ENCODE data around the gene GALNT1.

Gene GALNT1

DNA sequence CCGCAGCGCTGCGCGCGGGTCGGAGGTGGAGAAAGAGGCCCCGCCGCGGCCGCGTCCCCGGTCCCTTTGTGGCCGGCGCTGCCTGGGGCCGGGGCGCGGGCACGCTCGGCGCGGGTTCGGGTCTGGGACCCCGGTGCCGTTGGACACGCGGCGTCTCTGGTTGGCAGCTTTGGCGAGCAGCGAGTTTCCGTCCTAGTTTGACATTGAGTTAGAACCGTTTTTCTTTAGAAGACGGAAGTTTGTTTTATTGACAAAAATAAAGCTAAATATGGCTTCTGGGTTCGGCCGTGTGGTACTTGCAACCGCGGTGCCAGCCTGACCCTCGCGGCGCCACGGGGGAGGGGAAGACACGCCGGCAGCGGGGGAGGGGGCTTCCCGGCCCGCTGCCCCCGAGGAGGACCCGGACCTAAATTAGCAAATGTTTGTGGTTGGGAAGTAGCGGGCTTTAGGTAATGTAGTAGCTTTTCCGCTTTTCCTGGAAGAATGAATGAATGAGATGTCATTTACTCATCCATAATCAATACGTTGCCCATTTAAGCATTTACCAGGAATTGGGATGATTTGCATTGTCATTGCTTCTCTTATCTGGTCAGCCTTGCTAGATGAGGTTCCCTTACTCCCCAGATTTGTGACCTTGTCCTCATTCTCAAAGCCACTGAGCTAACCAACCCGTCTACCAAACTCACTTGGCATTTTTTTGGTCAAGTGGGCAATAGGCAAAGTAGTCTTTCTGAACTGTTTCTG is 530 bp downstream of the GALNT1 start:
- TF ChIP-seq Cebpa-rat (IDR thresholded peaks at IDR 0.05): no peak
- Histone ChIP-seq H3K4me3 (peak overlapping the region; percentile 82), H3K36me3 (peaks cover 12% of the 10 kb centered on the region), H3K27me3 (no peaks in the 10 kb centered on the region), H4K20me1 (peaks cover 51% of the 10 kb centered on the region), H3K4me2 (peak overlapping the region; percentile 86), H3K4me1 (peaks cover 25% of the 10 kb centered on the region), H3K9ac (peak overlapping the region; percentile 97), H3K27ac (peak overlapping the region; percentile 94), H3K9me3 (peaks cover 31% of the 10 kb centered on the region)

DNA sequence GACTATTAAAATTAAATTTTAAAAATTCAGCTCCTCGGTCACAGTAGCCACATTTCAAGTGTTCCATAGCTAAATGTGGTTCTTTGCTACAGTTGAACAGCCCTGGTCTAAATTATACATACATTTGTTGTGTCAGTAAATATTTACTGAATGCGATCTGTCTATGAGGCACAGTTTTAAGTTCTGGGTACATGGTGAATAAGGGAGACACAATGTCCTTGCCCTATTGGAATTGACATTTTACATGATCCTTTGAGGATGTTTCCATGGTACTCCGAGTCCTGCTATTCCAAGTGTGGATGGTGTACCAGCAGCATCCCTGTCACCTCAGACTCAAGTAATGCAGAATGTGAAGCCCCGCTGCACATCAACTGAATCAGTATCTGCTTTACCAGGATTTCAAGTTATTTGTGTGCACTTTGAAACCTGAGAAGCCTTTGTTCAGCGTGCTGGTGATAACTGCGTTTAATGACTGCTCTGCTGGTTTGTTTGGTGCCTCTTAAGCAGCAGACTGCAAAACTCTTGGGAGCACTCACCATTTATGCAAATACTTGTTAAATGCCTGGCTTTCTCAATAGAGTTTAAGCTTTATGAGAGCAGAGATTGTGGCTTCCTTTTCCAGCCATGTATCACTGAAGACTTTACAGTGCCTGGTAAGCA is 1.5 kb downstream of the GALNT1 start:
- Histone ChIP-seq H3K36me3 (peaks cover 14% of the 10 kb centered on the region), H3K9ac (peak overlapping the region; percentile 97), H3K9me3 (peaks cover 35% of the 10 kb centered on the region), H3K27ac (no peak overlapping the region), H3K4me3 (peak overlapping the region; percentile 82), H3K4me1 (peaks cover 25% of the 10 kb centered on the region), H3K4me2 (peak overlapping the region; percentile 86), H4K20me1 (peaks cover 61% of the 10 kb centered on the region), H3K27me3 (no peaks in the 10 kb centered on the region)
- no peak for TF ChIP-seq Cebpa-rat (IDR thresholded peaks at IDR 0.05)

DNA sequence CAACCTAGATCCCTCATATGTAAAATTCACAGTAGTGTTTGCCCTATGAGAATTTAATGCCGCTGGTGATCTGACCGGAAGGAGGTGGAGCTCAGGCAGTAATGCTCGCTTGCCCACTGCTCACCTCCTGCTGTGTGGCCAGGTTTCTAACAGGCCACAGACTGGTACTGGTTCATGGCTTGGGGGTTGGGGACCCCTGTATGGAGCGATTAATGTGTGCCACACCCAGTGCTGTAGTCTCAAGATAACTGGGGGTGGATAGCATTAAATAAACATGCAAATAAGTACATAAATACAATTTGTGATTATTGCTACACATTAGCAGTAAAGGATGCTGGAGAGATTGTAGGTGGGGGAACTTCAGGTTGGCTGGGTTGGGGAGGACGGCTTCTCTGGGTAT is 3.2 kb downstream of the GALNT1 start:
- no peak for TF ChIP-seq Cebpa-rat (IDR thresholded peaks at IDR 0.05)
- H3K4me1 ChIP-seq: peaks cover 23% of the 10 kb centered on the region
- H3K4me2 ChIP-seq: no peak overlapping the region
- peaks cover 23% of the 10 kb centered on the region for H3K36me3 ChIP-seq
- no peak overlapping the region for H3K4me3 ChIP-seq
- peaks cover 73% of the 10 kb centered on the region for H4K20me1 ChIP-seq
- peaks cover 51% of the 10 kb centered on the region for H3K9me3 ChIP-seq
- H3K9ac ChIP-seq: no peak overlapping the region
- H3K27ac ChIP-seq: no peak overlapping the region
- H3K27me3 ChIP-seq: no peaks in the 10 kb centered on the region

DNA sequence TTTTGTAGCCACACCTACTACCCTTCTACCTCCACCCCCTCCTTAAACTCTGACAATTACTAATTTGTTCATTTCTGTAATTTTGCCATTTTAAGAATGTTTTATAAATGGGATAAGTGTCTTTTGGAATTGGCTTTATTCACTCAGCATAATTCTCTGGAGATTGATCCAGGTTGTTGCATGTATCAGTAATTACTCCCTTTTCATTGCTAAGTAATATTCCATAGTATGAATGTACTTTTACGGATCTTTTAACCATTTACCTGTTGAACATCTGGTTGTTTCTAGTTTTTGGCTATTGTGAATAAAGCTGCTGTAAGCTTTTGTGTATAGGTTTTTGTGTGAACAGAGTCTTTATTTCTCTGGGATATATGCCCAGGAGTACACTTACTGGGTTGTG is 4.1 kb downstream of the GALNT1 start:
- no peaks in the 10 kb centered on the region for H3K27me3 ChIP-seq
- no peak overlapping the region for H3K9ac ChIP-seq
- peaks cover 81% of the 10 kb centered on the region for H4K20me1 ChIP-seq
- H3K4me2 ChIP-seq: no peak overlapping the region
- no peak for TF ChIP-seq Cebpa-rat (IDR thresholded peaks at IDR 0.05)
- no peak overlapping the region for H3K4me3 ChIP-seq
- peaks cover 23% of the 10 kb centered on the region for H3K36me3 ChIP-seq
- H3K9me3 ChIP-seq: peaks cover 54% of the 10 kb centered on the region
- H3K4me1 ChIP-seq: peaks cover 18% of the 10 kb centered on the region
- H3K27ac ChIP-seq: no peak overlapping the region

DNA sequence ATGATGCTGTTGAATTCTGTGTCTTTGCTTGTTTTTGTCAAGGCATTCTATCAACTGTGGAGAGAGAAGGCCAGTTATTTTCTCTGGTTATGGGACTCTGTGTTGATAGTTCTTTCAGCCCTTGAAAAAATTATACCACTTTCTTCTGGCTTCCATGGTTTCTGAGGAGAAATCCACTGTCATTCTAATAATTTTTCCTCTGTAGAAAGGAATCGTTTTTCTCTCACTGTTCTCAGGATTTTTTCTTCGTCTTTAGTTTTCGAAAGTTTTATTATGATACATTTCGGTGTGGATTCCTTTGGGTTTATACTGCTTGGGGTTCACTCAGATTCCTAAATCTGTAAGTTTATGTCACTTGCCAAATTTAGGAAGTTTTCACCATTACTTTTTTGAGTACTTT is 6.6 kb downstream of the GALNT1 start:
- H3K9ac ChIP-seq: no peak overlapping the region
- no peak overlapping the region for H3K4me2 ChIP-seq
- H3K27ac ChIP-seq: no peak overlapping the region
- H3K36me3 ChIP-seq: peaks cover 23% of the 10 kb centered on the region
- TF ChIP-seq Cebpa-rat (IDR thresholded peaks at IDR 0.05): no peak
- H4K20me1 ChIP-seq: peaks cover 94% of the 10 kb centered on the region
- H3K9me3 ChIP-seq: peaks cover 54% of the 10 kb centered on the region
- H3K4me3 ChIP-seq: no peak overlapping the region; the same call in 1 of the 2 replicates
- H3K4me1 ChIP-seq: peaks cover 20% of the 10 kb centered on the region
- H3K27me3 ChIP-seq: no peaks in the 10 kb centered on the region

DNA sequence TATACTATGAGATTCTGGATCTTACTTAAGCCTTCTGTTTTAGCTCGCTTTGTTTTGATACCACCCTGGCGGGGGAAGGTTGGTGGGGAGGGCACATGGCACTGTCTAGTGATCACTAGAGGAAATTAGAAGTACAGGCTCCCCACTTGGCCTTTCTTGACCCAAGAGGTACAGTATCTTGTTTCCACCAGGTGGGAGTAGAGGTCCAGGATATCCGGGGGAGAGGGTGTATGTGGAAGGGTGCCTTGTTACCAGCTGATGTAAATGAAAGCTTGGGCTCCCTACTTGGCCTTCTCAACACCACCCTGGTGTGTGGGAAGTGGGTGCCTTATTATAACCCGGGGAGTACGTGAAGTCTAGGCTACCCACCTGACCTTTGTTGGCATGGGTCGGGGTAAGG is 7.5 kb downstream of the GALNT1 start:
- Histone ChIP-seq H3K27me3 (no peaks in the 10 kb centered on the region), H3K4me1 (peaks cover 15% of the 10 kb centered on the region), H3K27ac (no peak overlapping the region), H4K20me1 (peaks cover 94% of the 10 kb centered on the region), H3K9me3 (peaks cover 53% of the 10 kb centered on the region), H3K36me3 (peaks cover 23% of the 10 kb centered on the region), H3K9ac (no peak overlapping the region), H3K4me3 (no peak overlapping the region), H3K4me2 (no peak overlapping the region)
- TF ChIP-seq Cebpa-rat (IDR thresholded peaks at IDR 0.05): no peak

DNA sequence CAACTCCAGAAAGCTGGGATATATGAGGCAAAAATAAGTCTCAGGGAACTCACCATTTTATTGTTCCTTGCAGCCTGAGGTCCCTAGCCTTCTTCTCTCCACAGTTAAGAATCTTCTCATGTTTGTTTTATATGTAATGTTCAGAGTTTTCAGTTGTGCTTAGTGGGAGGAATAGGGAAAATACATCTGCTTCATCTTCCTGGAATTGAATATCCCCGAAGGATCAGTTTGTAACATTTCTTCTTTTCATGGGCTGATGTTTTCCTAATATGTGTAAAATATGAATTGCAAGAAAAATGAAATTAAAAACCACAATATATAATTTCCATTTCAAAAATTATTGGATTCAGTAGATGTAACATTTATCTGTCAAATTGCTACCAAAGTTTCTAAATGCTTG is 8.0 kb downstream of the GALNT1 start:
- Histone ChIP-seq H3K9me3 (peaks cover 47% of the 10 kb centered on the region), H3K9ac (no peak overlapping the region), H3K36me3 (peaks cover 19% of the 10 kb centered on the region), H4K20me1 (peaks cover 94% of the 10 kb centered on the region), H3K4me3 (no peak overlapping the region), H3K27me3 (no peaks in the 10 kb centered on the region), H3K4me2 (no peak overlapping the region), H3K4me1 (peaks cover 15% of the 10 kb centered on the region), H3K27ac (no peak overlapping the region)
- no peak for TF ChIP-seq Cebpa-rat (IDR thresholded peaks at IDR 0.05)

DNA sequence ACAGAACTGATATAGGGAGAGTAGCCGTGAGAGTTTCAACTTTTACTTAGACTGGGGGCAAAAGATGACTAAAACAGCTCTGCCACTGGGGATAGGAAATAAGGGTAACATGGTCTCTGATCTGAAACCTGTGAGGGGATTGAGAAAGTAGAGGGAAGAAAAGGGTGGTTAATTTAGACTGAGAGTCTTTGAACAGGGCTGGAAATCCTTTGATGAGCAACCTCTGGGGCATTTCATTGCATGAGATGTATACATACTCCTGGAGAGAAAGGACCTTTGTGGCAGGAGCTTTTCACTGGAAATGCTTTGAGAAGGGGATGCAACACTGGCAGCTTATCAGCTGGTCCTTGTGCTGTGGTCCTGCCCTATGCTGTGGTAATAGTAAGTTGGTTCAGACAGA is 9.4 kb downstream of the GALNT1 start:
- Histone ChIP-seq H3K4me3 (no peak overlapping the region), H3K9ac (no peak overlapping the region)

DNA sequence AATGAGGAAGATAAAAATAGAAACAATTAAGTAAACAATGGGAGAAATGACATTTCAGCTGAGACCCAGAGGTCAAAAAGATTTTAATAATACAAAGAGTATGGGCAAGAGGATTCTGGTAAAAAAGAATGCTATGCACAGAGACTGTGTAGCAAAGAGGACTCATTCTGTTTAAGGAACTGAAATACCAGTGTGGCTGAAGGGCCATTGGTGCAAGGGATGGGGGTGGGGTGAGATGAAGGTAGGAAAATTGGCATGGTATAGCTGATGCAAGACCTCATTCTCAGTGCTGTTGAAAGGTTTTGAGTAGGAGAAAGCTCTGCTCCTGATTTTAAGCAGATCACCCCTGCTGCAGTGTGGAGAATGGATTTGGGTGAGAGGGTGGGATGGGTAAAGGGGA is 10.8 kb downstream of the GALNT1 start:
- TF ChIP-seq Cebpa-rat (IDR thresholded peaks at IDR 0.05): no peak

More for the DNA sequence above, 9.4 kb downstream of the GALNT1 start:
- H3K4me2 ChIP-seq: no peak overlapping the region
- H4K20me1 ChIP-seq: peaks cover 94% of the 10 kb centered on the region
- H3K27me3 ChIP-seq: no peaks in the 10 kb centered on the region
- H3K36me3 ChIP-seq: peaks cover 11% of the 10 kb centered on the region; the same call in 1 of the 2 replicates
- no peak overlapping the region for H3K27ac ChIP-seq
- TF ChIP-seq Cebpa-rat (IDR thresholded peaks at IDR 0.05): no peak
- H3K9me3 ChIP-seq: peaks cover 33% of the 10 kb centered on the region
- peaks cover 15% of the 10 kb centered on the region for H3K4me1 ChIP-seq

DNA sequence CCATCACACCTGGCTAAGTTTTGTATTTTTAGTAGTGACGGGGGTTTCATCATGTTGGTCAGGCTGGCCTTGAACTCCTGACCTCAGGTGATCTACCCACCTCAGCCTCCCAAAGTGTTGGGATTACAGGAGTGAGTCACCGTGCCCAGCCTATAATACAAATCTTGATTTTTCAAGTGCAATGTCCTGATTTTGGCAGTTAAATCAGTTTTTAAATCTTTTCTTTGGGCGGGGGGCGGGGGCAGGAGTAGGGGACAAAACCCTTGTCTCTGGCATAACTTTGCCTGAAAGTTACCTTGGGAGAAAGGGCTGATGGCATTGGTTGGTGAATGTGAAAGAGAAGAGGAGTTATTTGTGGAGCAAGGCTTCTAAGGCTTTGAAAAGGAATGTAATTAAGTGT is 12.3 kb downstream of the GALNT1 start:
- H3K27me3 ChIP-seq: no peaks in the 10 kb centered on the region
- no peak overlapping the region for H3K27ac ChIP-seq
- H3K4me2 ChIP-seq: no peak overlapping the region
- no peak overlapping the region for H3K4me3 ChIP-seq
- H3K36me3 ChIP-seq: peaks cover 19% of the 10 kb centered on the region
- no peak overlapping the region for H3K9ac ChIP-seq
- H3K9me3 ChIP-seq: peaks cover 20% of the 10 kb centered on the region
- H3K4me1 ChIP-seq: peaks cover 15% of the 10 kb centered on the region
- no peak for TF ChIP-seq Cebpa-rat (IDR thresholded peaks at IDR 0.05)
- peaks cover 87% of the 10 kb centered on the region for H4K20me1 ChIP-seq

More for the DNA sequence above, 10.8 kb downstream of the GALNT1 start:
- Histone ChIP-seq H3K4me1 (peaks cover 15% of the 10 kb centered on the region), H3K9ac (no peak overlapping the region), H4K20me1 (peaks cover 94% of the 10 kb centered on the region), H3K27ac (no peak overlapping the region), H3K27me3 (no peaks in the 10 kb centered on the region), H3K36me3 (peaks cover 15% of the 10 kb centered on the region), H3K9me3 (peaks cover 26% of the 10 kb centered on the region), H3K4me3 (no peak overlapping the region), H3K4me2 (no peak overlapping the region)

Measured in BLaER1 (cell line).